Measurements from ENCODE around the gene RAB1B.

DNA sequence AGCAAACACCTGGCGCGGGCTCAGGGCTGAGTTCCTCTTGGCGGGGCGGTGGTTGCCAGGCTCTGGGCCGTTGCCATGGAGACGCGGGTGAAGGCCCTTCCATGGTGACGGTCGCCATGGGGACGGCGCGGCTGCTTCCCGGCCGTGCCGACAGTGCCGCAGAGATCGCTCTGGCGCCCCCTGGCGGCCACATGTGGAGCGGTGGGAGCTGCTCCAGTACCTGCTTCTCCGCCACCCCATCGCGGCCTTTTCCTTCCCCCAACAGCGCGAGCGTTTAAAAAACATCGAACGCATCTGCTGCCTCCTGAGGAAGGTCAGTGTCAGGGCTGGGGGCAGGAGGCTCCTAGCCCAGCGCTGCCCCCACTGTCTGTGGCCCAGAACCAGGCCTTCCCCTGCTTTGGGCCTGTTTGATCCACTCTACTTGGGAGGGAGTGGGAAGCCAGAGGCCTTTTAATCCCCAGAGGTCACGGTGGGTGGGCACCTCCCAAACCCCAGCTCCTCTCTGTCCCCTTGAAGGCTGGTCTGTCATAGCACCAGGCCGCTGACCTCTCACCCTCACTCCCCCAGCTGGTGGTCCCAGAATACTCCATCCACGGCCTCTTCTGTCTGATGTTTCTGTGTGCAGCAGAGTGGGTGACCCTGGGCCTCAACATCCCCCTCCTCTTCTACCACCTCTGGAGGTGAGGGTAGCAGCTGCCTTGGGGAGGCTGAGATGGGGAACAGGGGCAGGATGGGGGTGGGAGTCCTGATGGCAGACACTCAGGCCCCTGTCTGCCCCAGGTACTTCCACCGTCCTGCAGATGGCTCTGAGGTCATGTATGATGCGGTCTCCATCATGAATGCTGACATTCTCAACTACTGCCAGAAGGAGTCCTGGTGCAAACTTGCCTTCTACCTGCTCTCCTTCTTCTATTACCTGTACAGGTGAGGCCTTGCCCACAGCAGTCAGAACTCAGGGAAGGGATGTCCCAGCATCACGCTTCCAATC, 14.3 kb downstream of the RAB1B start:
- no peak for TF ChIP-seq POLR2A (IDR thresholded peaks at IDR 0.05)
- TF ChIP-seq, protein P1, sequence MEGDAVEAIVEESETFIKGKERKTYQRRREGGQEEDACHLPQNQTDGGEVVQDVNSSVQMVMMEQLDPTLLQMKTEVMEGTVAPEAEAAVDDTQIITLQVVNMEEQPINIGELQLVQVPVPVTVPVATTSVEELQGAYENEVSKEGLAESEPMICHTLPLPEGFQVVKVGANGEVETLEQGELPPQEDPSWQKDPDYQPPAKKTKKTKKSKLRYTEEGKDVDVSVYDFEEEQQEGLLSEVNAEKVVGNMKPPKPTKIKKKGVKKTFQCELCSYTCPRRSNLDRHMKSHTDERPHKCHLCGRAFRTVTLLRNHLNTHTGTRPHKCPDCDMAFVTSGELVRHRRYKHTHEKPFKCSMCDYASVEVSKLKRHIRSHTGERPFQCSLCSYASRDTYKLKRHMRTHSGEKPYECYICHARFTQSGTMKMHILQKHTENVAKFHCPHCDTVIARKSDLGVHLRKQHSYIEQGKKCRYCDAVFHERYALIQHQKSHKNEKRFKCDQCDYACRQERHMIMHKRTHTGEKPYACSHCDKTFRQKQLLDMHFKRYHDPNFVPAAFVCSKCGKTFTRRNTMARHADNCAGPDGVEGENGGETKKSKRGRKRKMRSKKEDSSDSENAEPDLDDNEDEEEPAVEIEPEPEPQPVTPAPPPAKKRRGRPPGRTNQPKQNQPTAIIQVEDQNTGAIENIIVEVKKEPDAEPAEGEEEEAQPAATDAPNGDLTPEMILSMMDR (IDR thresholded peaks at IDR 0.05) = peak; percentile 99 to 100 (median 100)
